Measurements from ENCODE around the gene PARP3. TPM values are rescaled to one million over a fixed set of nuclear protein-coding genes. Genes with fewer than 3 reads are reported as not detected.

Gene PARP3
- total and polyA plus RNA-seq, 2 of the 8 experiments (the other 6 are each of a cell fraction or from before 2014, with no cell fraction given) = 1.3 to 1.6 TPM

DNA sequence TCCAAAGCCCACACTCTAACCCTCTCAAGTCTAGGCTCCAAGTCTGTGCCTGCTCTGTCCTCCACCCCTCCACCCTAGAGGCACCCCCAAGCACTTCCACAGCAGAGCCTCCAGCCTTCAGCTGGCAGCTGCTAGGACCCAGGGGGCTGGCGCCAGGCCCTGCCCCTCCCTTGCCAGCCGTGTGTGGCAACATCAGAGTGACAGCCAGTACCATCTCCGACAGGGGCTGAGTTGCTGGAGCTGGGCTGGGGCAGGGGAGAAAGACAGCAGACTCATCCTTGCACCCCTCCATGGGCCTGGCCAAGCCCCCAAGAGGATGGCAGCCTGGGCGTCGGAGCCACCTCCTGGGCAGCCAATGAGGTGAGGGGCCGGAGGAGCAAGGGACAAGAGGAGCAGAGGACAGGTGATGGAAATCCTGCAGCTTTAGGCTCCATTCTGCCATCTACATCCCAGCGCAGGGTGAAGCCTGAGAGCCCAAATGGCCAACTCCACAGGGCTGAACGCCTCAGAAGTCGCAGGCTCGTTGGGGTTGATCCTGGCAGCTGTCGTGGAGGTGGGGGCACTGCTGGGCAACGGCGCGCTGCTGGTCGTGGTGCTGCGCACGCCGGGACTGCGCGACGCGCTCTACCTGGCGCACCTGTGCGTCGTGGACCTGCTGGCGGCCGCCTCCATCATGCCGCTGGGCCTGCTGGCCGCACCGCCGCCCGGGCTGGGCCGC, 13.2 kb downstream of the PARP3 start, which contains the start of gene GPR62:
GPR62 (plus strand) TSS at position 207 of the 718 bp plus-strand sequence; CDS start at position 479, 272 bp downstream.
- Histone ChIP-seq H3K79me1 (ENCODE audit: low read depth, low read length) (no peaks in the 10 kb centered on the region), H2AK5ac (ENCODE audit: low read depth, low read length) (no peak within 1 kb of the TSS), H4K5ac (ENCODE audit: insufficient read length, low read depth, low read length) (no peak within 1 kb of the TSS), H3K23me2 (ENCODE audit: low read depth, low read length) (peaks cover 8% of the 10 kb centered on the region; the same call in 1 of the 2 replicates), H3K27ac (ENCODE audit: low read depth, low read length) (no peak within 1 kb of the TSS), H3K56ac (replicated peaks; ENCODE audit: insufficient read length, low read depth, low read length) (no peak within 1 kb of the TSS), H3K9ac (replicated peaks in 1 of 4; ENCODE audit: extremely low read depth in 1 of 4, low read depth in 3 of 4, low read length in 3 of 4) (peak within 1 kb of the TSS in 2 of 4 experiments; percentile 9 to 14; a peak in 2 of 7 replicates), H3K27me3 (replicated peaks in 1 of 4; ENCODE audit: control insufficient read depth in 3 of 4, extremely low read depth in 1 of 4, insufficient read depth in 3 of 4, low read length in 3 of 4) (peaks cover 15 to 43% (median 35%) of the 10 kb centered on the region in 4 experiments), H3K36me3 (ENCODE audit: control insufficient read depth in 2 of 4, insufficient read depth in 4 of 4, low read length in 3 of 4) (no peaks in the 10 kb centered on the region), H3K14ac (ENCODE audit: insufficient read length) (no peak within 1 kb of the TSS), H3K18ac (ENCODE audit: extremely low read depth, low read length) (peak within 1 kb of the TSS; percentile 71), H3K23ac (ENCODE audit: insufficient read length) (no peak within 1 kb of the TSS), H3K79me2 (ENCODE audit: control insufficient read depth in 1 of 2, insufficient read depth in 2 of 2, low read length in 2 of 2) (no peaks in the 10 kb centered on the region), H3K4me1 (replicated peaks in 1 of 4; ENCODE audit: control insufficient read depth in 3 of 4, insufficient read depth in 4 of 4, low read length in 3 of 4) (peaks cover 0 to 15% (median 7%) of the 10 kb centered on the region in 4 experiments; a peak in 6 of 7 replicates), H4K91ac (replicated peaks; ENCODE audit: insufficient read length, low read length) (peak within 1 kb of the TSS; percentile 61), H3K9me3 (ENCODE audit: insufficient read depth in 2 of 2, low read depth in 1 of 2, low read length in 1 of 2) (no peaks in the 10 kb centered on the region), H4K20me1 (replicated peaks in 1 of 2; ENCODE audit: control insufficient read depth in 1 of 2, insufficient read depth in 2 of 2, low read length in 2 of 2) (peaks cover 0 to 2% of the 10 kb centered on the region in 2 experiments), H3K4me2 (ENCODE audit: insufficient read depth in 1 of 2, low read depth in 2 of 2, low read length in 2 of 2) (peak within 1 kb of the TSS; percentile 59 to 88), H2BK12ac (ENCODE audit: low read depth, low read length) (peak within 1 kb of the TSS; percentile 86; the same call in 1 of the 2 replicates), H2BK15ac (ENCODE audit: low read length) (peak within 1 kb of the TSS; percentile 99), H2BK5ac (ENCODE audit: low read depth, low read length) (no peak within 1 kb of the TSS), H3K4me3 (ENCODE audit: extremely low read depth in 1 of 4, insufficient read depth in 2 of 4, low read depth in 3 of 4, low read length in 4 of 4) (peak within 1 kb of the TSS; percentile 13 to 66 (median 48)), H2BK120ac (replicated peaks; ENCODE audit: low read depth, low read length) (no peak within 1 kb of the TSS), H2BK20ac (ENCODE audit: low read length) (no peak within 1 kb of the TSS), H3K4ac (replicated peaks; ENCODE audit: insufficient read length, low read depth, low read length) (peak within 1 kb of the TSS; percentile 6), H2AFZ (ENCODE audit: low read length) (peak within 1 kb of the TSS; percentile 92; the same call in 1 of the 2 replicates), H4K8ac (ENCODE audit: extremely low read depth, insufficient read depth, low read length) (peak within 1 kb of the TSS; percentile 91)
- CTCF ChIA-PET (ENCODE audit: partially characterized antibody) = interaction anchor here (0.9 to 5.7 kb wide), 7 partner anchors 8 to 98 kb away, joined by 3 to 29 read pairs (median 7); partner anchors contain the start of genes ABHD14A, ABHD14B, PARP3 and RRP9
- 30% methylated on average over 16 of the region's 33 CpGs; no CpG with 5 or more reads in 1 of the 2 experiments for WGBS, 2 experiments (ENCODE audit: extremely low coverage in 1 of 2, insufficient coverage in 1 of 2, insufficient read length in 1 of 2, insufficient replicate concordance in 2 of 2, low coverage in 1 of 2, low lambda C conversion rate in 2 of 2, missing lambda C conversion rate in 1 of 2)
- DNase-seq (ENCODE audit: low read depth in 1 of 2, low spot score in 2 of 2) (no peak), FAIRE-seq (no peak)
- TF ChIP-seq YY1 (IDR thresholded peaks at IDR 0.05; ENCODE audit: low read depth, low read length) (peak; percentile 61; the same call in 1 of the 2 replicates), EZH2 (IDR thresholded peaks at IDR 0.05; ENCODE audit: low read depth, low read length, severe bottlenecking) (peak; percentile 51), SUZ12 (IDR thresholded peaks at IDR 0.05; ENCODE audit: low read length) (peak; percentile 52; the same call in 1 of the 2 replicates), BRCA1 (IDR thresholded peaks at IDR 0.05; ENCODE audit: low read depth, low read length) (no peak), POLR2A (IDR thresholded peaks at IDR 0.05; ENCODE audit: control extremely low read depth in 1 of 2, low read depth in 2 of 2, low read length in 2 of 2) (peak in 1 of 2 experiments; percentile 24; a peak in 1 of 3 replicates), TBP (IDR thresholded peaks at IDR 0.05; ENCODE audit: low read depth, low read length) (no peak), CREB1 (IDR thresholded peaks at IDR 0.05) (peak; percentile 93)
- TF ChIP-seq, protein P1, sequence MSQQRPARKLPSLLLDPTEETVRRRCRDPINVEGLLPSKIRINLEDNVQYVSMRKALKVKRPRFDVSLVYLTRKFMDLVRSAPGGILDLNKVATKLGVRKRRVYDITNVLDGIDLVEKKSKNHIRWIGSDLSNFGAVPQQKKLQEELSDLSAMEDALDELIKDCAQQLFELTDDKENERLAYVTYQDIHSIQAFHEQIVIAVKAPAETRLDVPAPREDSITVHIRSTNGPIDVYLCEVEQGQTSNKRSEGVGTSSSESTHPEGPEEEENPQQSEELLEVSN (IDR thresholded peaks at IDR 0.05) = peak; percentile 83
- POLR2A ChIA-PET (ENCODE audit: partially characterized antibody) = interaction anchor here (0.7 to 15.7 kb wide), 7 partner anchors 9 to 38 kb away, joined by 4 to 148 read pairs (median 13); partner anchors contain the start of genes ABHD14B, ACY1, PARP3 and PCBP4
